HG03521 (cell line): ENCODE results near the gene NOP16.

ENCODE experiments used
- ATAC-seq: cut with Tn5 transposase; IDR thresholded peaks from one replicate; pipeline ENCODE4 v1.9.1; 2021; ENCODE audit warnings: mild to moderate bottlenecking, moderate library complexity; ENCODE audit not compliant: unreplicated experiment

Gene NOP16

DNA sequence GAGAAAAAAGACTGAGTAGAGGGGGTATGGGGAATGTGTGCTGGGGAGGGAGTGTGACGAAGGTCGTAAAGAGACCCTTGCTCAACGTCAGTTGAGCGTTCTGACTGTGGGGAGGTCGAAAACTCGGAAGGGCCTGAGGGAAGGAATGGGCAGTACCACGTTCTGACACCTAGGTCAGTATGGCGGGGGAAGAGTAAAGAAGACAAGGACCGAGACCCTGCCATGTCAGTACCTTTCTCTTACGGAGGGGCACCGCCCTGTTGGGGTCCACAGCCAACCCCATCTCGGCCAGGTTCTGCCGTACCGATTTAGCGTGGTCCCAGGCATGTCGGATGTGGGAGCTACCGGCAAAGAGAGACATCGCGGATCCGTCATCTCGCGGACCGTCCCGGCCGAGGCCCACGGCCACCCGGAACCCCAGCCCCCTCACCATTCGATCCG is 375 bp downstream of the NOP16 start:
- ATAC-seq = no peak

- no peak for ATAC-seq
Measured at GRCh38 chr5:176387384-176387925, 943 bp downstream of the NOP16 start.

DNA sequence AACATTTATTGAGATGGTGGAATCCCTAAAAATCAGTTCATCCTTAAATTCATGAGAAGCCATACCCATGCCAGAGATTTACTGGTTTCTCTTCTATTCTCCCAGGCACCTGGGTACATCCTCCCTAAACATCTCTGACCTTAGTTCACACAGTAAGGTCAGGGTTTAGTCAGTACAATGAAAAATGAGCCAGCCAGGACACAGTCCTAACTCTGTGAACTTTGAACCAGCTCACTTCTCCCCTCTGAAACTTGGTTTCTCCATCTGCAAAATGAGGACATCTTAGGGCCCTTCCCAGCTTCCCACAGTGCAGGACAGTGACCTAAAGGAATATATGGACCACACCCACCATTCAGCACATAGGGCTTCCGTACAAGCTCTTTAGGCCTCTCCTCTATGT is 1.9 kb downstream of the NOP16 start:
- ATAC-seq = no peak

DNA sequence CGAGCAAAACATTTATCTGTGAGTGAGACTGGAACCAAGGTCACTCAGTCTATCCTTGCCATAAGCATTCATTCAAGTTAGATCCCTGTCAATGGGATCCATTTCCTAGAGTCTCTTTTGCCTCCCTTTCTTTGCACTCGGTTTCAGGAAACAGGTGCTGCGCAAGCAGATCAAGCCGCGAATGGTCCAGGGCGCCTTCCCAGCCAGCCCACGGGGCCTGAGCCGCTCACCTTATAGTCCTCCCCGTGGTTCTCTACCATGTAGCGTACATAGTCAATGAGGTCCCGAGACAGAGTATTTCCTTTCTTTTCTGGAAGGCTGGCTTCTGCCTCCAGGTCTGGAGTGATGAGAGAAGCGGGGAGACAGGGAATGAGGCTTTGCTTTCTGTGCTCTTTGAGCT is 3.4 kb downstream of the NOP16 start:
- no peak for ATAC-seq

DNA sequence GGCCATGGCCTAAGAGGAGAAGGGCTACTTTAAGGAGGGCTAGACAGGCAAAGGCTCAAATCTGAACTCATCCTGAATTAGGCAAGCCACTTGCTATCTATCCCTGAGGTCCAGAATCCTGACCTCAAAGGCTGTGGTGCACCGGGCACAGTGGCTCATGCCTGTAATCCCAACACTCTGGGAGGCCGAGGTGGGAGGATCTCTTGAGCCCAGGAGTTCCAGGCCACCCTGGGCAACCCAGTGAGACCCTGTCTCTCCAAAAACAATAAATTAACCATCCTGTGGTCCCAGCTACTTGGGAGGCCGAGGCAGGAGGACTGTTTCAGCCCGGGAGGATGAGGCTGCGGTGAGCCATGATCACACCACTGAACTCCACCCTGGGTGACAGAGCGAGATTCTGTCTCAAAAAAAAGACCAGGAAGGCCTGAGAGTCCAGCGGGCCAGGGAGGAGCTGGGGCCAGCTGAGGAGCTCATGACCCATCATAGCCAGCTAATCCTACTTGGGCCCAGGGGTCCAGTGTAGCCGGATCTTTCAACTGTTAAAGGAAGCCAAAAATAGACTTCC is 4.0 kb downstream of the NOP16 start:
- no peak for ATAC-seq

GRCh38 chr5:176383961-176384360 is 4.4 kb downstream of the NOP16 start:
- ATAC-seq = no peak

GRCh38 chr5:176383248-176383905 is 5.0 kb downstream of the NOP16 start:
- no peak for ATAC-seq

GRCh38 chr5:176382721-176383120 is 5.7 kb downstream of the NOP16 start:
- no peak for ATAC-seq

DNA sequence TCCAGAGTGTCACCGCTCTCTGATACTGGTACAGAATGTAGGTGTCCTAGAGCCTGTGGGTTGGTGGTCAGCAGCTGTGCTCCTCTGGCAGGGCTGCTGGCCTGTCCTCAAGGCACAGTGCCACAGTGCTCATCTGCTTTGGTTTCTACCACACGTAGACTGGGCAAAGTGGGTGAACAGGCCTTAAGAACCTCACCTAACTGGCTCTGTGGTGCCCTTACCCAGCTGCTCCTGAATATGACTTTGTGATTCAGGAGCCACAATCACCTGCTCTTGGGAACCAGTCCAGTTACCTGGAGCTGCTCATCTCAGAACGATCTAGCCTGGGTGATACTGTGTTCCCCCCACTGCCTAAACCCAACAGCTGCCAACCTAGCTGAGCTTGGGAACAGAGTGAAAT is 6.4 kb downstream of the NOP16 start:
- ATAC-seq = no peak

- no peak for ATAC-seq
Measured at GRCh38 chr5:176381423-176381822, 7.0 kb downstream of the NOP16 start.

GRCh38 chr5:176379881-176380280 is 8.5 kb downstream of the NOP16 start:
- ATAC-seq = no peak

GRCh38 chr5:176373100-176373818 is 15.1 kb downstream of the NOP16 start:
- ATAC-seq = no peak

DNA sequence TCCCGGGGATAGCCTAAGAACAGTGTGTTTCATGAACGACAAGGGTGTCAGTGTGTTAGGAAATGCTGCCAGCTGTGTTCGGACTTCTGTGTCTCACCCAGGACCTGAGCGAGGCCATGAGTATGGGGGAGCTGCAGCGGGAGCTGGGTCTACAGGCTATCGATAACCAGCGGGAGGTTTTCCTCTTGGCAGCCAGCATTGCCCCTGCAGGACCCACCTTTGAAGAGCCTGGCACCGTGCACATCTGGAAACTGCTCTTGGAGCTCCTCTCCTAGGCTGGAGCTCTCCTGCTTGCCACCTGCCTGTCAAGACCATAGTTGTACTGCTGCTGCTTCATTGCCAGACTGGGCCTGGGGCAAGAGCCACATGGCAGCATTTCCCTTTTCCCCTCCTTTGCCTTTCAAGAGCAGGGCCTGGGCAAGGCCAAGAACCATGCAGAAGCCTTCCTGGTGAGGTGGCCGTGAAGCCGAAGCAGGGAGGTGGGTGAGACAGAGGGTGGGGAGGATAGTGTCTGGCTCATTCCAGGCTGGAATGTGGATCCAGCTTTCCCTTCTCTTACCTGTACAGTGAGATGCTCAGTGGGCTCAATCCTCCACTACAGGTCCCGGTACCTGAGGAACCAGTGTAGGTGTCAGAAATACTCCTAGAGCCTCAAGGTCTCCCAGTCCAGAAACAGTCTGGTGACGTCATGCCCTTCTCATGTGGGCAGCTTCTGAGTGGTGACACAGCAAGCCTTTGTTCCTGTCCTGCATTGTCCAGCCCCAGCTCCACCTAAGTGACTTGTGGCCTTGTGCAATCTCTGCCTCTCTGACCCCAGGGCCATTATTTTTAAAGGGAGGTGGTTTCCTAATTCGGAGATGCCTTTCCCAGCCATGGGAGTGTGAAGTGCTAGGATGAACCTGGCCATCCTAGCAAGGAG is 16.5 kb downstream of the NOP16 start:
- no peak for ATAC-seq

DNA sequence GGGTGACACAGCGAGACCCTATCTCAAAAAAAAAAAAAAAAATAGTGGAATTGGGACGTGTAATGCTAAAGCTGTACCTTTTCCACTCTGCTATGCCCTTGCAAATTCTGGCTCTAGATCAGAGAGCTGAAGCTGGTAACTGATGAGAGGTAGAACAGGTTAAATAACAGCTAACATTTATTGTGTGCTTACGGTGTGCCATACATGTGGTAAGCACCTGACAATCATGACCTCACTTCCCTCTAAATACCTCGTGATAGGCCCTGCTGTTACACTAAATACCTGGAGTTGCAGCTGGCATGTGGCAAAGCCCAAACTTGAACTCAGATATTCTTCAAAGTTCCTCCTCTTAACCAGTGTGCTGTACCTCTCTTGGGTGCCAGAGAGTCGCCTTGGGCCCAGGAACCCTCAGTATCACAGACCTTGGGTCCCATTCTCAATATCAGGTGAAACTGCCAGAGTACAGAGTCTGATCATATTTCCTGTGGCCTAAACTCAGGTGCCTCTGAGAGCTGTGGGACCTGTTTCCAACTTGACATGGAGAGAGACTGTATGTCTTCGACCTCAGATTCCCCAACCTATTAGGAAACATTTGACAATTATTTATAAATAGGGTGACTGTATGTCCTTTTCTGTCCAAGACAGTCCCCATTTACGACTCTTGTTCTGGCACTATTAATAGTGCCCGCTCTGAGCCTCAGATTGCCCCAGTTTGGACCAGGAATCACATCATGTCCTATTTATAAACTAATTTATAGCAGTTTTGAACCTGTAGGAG is 18.3 kb downstream of the NOP16 start:
- no peak for ATAC-seq

- ATAC-seq = no peak
Measured at GRCh38 chr5:176368726-176369125, 19.7 kb downstream of the NOP16 start.

GRCh38 chr5:176366232-176366894 is 22.0 kb downstream of the NOP16 start:
- ATAC-seq = no peak

DNA sequence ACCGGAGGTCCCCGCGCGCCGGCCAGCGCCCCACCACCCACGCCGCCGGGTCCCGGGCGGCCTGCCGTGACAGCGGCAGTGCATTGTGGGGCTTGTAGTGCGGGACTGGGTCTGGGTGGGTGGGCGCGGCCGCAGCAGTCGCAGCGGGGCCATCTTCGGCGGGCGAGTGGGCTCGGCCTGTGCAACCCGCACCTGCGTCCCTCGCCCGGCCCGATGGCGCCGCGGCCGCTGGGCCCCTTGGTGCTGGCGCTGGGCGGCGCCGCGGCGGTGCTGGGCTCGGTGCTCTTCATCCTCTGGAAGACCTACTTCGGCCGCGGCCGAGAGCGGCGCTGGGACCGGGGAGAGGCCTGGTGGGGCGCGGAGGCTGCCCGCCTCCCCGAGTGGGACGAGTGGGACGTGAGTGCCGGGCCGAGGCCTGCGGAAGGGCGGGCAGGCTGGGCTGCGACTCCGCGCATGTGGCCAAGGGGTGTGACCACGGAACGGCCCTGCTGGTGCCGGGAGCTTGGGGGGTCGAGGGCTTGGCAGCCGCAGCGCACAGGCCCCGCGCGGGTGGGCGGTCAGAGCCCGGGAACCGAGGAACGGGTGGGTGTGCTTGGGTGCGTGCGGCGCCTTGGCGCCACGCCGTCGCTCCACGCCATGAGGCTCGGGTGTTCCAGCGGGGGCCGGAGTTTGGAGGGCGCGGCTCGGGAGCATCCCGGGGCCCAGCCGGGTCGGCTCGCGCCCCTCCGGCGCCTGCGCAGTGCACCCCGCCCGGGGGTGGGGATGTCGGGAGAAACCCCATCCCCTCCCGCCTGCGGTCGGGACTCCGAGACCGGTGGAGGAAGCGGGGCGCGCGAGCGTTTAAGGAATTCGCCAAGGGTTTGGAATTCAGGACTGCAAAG is 22.8 kb downstream of the NOP16 start, which contains the start of gene ARL10:
TSS of gene ARL10 (plus strand) at position 137 of the 881 bp plus-strand sequence. CDS start at position 214, 77 bp downstream.
- ATAC-seq = peak; percentile 20

DNA sequence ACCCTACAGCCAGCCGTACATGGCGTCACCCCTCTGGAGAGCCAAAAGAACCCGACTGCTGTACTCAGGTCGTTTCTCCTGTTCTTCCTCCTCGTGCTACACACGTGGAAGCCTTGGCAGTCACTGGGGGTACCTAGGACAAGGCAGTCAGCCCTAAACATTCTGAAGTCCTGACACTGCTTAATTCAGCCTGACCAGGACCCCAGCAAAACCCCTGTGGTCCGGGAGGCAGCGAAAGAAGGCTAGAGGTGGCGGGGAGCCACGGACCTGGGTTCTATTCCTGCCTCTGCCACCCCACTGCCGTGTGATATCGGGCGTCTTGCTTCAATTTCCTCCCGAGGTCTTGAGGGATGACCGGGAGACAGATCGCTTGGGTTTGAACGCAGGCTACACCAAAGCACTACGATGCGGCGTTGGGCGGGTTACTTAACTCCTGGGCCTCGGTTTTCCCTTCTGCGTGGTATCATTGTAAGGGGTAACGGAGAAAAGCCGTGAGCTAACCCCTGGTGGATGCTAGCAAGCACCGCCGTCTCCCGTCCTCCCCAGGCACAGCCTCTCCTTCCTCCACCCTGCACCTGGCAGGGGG is 23.5 kb downstream of the NOP16 start:
- no peak for ATAC-seq
